Hepatocyte (in vitro differentiated cells): Measurements from ENCODE around the gene FIZ1.

Source experiments
- EZH2 ChIP-seq: fragments of 200-600 bp; sonication (generic); IDR thresholded peaks from 2 replicates; pipeline ENCODE4 v1.6.1; 2016; ENCODE audit warnings: antibody characterized with exemption, mild to moderate bottlenecking, borderline replicate concordance
- TF ChIP-seq, protein P1 (sequence below): fragments of 200-600 bp; sonication (generic); IDR thresholded peaks from 2 replicates; pipeline ENCODE4 v1.5.1; 2016; ENCODE audit warnings: antibody characterized with exemption, mild to moderate bottlenecking; ENCODE audit not compliant: poor library complexity

DNA sequence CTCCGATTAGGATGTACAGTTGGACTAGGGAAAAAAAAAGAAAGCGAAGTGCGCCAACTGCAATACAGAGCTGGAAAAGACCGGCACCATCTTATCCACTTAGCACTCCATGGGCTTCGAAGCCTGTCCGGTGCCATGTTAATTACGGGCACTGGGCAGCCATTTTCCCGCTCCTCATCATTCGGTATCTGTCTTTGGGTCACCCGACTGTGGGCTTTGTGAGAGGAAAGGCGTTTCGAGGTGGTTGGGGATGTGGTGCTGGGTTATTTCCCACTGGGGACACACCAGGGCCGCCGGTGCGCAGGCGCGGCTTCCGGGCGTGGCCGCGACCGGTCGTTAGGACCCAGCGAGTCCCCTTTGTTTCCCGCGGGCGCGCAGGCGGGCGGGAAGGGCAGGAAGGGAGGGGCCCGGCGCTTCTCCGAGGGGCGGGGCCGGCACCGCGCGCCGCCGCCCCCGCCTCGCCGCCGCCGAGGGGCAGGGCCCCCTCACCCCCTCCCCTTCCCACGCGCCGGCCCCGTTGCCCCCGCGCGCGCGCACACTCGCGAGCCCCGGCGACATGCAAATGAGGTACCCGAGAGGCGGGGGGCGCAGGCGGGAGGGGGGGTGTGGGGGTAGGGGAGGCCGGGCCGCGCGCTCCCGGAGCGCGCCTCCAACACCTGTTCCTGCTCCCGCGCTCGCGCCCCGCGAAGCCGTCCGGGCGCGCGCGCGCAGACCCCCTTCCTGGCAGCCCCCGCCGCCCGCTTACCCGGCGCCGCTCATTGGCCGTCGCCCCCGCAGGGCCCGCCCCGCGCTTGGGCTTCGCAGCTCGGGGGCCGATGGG is 735 bp upstream of the FIZ1 start, which contains the start of gene ZNF524:
- TF ChIP-seq, protein P1, sequence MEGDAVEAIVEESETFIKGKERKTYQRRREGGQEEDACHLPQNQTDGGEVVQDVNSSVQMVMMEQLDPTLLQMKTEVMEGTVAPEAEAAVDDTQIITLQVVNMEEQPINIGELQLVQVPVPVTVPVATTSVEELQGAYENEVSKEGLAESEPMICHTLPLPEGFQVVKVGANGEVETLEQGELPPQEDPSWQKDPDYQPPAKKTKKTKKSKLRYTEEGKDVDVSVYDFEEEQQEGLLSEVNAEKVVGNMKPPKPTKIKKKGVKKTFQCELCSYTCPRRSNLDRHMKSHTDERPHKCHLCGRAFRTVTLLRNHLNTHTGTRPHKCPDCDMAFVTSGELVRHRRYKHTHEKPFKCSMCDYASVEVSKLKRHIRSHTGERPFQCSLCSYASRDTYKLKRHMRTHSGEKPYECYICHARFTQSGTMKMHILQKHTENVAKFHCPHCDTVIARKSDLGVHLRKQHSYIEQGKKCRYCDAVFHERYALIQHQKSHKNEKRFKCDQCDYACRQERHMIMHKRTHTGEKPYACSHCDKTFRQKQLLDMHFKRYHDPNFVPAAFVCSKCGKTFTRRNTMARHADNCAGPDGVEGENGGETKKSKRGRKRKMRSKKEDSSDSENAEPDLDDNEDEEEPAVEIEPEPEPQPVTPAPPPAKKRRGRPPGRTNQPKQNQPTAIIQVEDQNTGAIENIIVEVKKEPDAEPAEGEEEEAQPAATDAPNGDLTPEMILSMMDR, result no peak
- TF ChIP-seq EZH2, result no peak
